Endothelial cell of hepatic sinusoid (primary cell): ENCODE results near the gene GALNT16.
"Not testable (repeated sequence)": the region's sequence is repeated elsewhere in the genome, so short reads cannot be mapped to it uniquely, and the experiment has no call there.

Experiments used
- in situ Hi-C: cut with HindIII; loops from 2 replicates; pipeline ENCODE4 v1.10.0; 2017; ENCODE audit warnings: low sequenced_read_pairs

The GALNT16 gene

DNA sequence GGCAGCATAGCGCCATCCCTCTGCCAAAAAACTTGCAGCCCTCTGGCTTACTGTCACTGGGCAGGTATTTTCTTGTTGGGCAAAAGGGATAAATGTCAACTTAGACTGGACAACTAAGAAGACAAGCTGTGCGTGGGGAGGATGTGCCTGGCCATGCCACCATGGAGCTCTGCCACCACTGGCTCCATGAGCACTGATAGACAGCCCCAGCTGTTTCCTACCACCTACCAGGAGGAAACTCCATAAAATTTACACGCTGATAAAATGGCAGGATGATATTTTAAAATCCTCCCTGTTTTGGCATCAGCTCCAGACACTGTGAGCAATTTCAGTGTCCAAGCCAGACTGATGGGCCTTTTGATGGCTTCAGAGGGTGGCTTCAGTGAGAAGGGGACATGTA is 7.1 kb upstream of the GALNT16 start:
- in situ Hi-C loops: no loop called here

DNA sequence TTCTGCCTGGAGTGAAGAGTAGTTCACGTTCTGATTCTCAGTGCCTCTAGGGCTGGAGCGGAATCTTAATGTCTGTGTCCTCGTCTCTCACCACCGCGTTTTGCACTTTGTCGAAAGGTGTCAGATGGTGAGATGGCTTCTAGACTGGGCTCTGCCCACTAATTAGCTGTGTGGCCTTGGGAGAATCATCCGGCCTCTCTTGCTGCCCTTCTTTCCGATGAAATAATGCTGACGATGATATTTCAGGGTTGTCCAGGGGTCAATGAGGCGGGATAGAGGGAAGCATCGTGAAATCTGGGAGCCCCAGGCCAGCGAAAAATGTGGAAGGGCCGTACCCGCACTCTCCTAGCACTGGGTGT is 811 bp upstream of the GALNT16 start:
- in situ Hi-C loops: no loop called here

DNA sequence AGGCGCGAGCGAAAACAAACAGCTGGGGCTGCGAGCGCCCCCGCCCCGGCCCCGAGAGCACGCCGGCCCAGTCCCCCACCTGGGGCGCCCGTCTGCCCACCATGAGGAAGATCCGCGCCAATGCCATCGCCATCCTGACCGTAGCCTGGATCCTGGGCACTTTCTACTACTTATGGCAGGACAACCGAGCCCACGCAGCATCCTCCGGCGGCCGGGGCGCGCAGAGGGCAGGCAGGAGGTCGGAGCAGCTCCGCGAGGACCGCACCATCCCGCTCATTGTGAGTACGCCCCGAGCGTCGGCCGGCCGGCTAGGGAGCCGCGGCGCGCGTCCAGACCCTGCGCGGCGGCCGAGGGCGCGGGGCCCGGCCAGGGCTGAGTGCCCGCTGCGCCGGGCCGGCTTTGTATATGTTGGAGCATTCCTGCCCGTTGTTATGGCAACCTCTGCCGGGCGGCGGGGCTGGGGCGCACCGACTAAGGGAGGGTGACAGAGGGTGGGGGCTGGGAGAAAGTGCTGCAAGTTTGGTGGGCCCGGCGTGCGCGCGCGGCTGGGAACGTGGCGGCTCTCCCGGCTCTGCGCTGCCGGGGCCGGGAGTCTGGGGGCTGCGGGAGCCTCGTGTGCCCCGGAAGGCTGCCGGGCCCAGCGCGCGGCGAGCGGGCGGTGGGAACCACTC is 367 bp downstream of the GALNT16 start:
- in situ Hi-C loops: no loop called here

DNA sequence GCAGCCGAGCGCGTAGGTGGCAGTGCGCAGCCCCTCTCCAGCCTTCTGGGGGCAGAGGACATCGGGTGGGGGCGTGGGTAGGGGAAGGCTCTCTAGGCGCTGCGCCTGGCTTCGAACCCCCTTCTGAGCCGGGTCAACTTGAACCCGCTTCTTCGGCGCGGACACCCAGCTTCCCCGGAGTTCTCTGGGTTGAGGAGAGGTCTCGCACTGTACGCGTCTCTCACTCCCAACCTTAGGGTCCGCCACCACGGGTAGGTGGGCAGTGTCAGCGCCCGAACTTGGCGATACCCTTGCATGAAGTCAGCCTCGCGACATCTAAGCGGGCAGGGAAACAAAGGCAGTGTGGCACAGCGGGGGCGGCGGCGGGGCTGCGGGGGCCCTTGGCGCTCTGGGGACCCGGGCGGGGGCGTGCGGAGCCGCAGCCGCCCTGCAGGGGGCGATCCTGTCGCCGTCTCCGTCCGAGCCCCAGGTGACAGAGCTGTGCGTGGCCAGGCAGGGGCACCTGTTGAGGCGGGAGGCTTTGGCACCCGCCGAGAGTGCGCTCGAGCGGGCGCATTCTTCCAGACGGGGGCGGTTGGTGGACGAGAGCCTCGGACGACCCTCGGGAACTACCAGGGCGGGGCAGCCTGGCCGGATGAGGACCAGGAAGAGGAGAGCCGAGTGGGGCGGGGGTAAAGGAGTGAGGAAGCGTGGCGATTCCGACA is 1.1 kb downstream of the GALNT16 start:
- in situ Hi-C loops: no loop called here

DNA sequence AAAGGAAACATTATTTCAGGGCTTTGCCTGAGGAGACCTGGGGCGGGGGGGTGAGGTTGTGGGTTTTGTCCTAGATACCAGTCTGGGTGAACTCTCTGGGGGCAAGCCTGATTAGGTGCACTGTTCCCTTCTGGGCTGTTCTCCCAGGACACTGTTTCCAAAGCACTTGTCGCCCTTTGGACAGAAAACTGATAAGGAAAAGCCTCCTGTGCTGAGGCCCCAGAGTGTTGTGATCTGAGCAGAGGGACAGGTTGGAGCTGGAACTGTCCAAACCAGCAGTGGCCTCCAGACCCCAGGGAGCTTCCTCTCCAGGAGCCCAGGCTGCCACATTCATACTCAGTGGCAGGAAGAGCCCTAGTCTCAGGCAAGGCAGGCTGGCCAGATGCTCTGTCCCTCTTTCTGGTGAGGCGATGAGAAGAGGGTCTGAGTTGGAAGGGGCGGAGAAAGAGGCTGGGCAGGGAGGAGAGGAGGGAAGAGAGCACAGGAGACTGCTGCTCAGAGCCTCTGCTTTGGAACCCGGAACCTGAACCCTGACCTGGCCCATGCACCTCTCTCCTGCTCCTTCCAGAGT is 1.9 kb downstream of the GALNT16 start:
- in situ Hi-C loops: no loop called here

DNA sequence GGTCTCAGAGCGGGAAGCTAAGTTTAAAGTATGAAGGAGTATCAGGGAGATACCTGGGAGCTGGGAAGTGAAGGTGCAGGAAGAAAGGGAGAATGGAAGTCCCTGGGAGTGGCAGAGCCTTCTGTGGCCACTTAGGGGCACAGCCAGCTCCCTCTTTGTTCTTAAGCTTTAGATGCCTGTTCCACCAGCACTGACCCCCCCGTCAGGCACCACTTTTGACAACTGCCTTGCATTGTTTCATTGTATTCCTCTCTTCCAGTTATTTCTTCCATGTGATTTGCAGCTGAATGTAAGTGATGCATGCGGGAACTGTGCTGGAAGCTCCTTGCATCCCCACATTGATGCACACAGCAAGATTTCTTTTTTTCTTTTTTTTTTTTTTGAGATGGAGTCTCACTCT is 2.6 kb downstream of the GALNT16 start:
- in situ Hi-C loops: no loop called here

DNA sequence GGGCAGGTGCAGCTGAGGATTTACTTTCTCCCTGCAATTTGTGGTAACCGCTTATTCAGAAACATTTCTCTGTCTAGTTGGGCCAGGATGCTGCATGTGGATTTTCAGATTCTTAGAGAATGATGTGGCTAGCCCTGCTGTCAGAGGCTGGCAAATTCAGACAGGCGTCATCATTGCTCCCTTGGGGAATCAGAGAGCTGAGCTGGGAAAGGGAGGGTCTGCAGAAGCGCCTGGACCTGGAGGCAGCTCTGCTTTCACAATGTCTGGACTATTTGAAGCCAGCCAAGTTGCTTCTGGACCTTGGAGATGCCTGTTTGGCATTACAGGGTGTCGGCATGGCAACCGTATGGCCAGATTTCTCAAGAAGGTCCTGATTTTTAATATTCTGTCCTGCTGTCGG is 3.4 kb downstream of the GALNT16 start:
- in situ Hi-C loops: no loop called here

DNA sequence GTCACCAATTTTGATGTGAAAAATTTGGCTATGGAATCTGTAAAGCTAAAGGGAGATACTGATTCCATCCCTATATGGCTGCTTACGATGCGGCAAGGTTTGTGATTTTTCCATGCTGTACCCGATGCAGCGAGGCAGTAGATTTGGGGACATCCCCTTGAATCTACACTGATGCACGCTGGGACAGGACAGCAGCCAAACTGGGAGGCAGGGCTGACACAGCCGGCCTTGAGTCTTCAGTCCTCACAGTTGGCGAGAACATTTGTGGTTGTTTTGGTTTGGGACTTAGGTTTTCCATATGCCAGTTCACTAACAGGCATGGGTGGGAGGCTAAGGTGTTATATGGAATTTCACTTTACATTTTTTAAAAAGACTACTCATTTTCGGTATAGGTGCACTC is 3.8 kb downstream of the GALNT16 start:
- in situ Hi-C loops: no loop called here

DNA sequence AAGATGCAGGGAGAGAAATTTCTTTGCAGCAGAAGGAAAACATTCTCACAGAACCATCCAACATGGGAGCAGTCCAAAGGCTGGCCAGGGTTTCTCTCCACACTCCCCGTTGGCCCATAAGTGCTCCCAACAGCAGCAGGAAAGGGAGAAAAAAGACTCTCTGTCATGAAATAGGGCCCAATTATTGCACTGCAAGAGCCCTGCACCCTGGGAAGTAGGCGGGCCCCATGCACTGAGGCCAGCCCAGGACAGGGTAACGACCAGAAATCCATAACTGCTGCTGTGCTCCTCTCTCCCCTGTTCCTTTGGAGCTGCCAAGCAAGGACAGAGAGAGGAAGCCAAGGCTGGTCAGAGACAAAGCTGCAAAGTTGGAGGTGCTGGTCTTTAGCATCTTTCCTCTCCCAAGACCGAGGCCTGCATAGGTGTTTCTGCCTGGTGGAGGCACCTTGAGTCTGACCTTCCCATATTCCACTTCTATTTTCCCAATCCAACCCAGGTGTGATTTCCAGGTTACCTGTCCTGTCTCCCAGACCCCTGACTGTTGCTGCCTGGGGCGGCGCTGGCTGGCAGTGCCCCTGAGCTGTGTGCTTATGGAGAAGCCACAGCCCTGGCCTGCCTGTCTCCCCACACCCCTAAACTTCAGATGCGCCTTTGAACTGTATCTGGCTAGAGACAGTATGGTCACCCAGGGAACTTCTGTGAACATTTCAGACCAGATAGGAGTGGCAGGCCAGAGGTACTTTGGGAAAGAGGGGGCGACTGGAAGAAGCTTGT is 6.8 kb downstream of the GALNT16 start:
- in situ Hi-C loops: loop anchor here (5.0 kb wide), 1 partner anchor 86 kb away; no protein-coding TSS in a partner anchor

DNA sequence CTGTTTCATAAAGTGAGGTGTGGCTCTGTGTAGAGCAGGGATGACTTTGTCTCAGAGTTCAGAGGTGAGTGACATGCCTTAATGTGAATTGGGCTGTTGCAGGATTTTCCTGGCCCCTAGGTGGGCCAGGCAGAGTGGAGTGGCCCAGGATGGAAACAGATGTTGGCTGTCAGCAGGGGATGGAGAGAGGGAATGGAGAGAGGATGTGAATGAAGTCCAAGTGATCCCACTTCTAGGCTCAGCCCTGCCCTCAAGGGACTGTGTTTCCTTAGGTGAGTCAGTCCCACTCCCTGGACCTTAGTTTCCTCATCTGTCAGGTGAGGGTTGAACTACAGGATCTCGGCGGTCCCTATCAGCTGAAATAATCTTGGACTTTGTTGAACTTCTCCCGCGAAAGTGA is 7.5 kb downstream of the GALNT16 start:
- in situ Hi-C loops: loop anchor here (5.0 kb wide), 1 partner anchor 85 kb away; no protein-coding TSS in a partner anchor

DNA sequence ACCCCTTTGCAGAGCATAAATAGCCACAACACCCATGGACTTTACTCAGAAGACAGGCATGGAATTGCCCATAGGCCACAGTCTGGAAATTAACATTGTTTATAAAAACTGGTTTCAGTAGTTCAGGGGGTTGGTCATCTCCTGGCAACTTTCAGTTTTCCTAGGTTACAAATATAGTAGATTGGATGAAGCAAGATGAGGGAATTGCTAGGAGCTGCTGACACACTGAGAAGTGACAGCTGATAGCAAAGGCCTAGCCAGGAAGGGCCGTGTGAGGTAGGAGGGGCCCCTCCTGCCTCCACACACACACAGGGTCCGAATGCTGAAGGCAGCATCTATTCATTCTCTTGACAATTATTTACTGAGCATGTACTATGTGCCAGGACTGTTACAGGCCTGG is 8.3 kb downstream of the GALNT16 start:
- in situ Hi-C loops: loop anchor here (5.0 kb wide), 1 partner anchor 84 kb away; no protein-coding TSS in a partner anchor

DNA sequence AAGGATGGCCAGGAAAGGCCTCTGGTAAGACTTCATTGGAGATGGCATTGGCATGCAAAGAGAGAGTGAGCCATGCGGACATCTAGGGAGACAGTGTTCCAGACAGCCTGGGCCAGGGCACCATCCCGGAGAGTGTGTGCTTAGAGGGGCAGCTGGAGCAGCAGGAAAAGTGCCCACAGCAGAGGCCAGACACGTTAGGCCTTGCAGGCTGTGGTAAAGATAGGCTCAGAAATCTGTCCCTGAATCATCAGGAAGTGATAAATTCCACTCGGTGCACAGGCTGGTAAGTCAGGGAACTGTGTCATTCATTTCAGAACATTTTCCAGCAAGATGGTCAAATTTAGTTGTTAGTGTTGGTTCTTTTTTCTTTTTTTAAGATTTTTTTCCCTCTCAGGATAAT is 8.8 kb downstream of the GALNT16 start:
- in situ Hi-C loops: loop anchor here (5.0 kb wide), 1 partner anchor 84 kb away; no protein-coding TSS in a partner anchor

DNA sequence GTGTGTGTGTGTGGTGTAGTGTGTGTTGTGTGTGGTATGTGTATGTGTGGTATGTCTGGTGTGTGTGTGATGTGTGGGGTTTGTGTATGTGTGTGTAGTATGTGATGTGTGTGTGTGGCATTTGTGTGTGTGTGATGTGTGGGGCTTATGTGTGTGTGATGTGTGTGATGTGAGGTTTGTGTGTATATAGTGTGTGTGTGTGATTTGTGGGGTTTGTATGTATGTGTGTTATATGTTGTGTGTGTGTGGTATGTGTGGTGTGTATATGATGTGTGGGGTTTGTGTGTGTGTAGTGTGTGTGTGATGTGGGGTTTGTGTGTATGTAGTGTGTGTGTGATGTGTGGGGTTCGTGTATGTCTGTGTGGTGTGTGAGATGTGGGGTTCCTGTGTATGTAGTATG is 9.4 kb downstream of the GALNT16 start:
- in situ Hi-C loops: loop anchor here (5.0 kb wide), 1 partner anchor 83 kb away; no protein-coding TSS in a partner anchor

DNA sequence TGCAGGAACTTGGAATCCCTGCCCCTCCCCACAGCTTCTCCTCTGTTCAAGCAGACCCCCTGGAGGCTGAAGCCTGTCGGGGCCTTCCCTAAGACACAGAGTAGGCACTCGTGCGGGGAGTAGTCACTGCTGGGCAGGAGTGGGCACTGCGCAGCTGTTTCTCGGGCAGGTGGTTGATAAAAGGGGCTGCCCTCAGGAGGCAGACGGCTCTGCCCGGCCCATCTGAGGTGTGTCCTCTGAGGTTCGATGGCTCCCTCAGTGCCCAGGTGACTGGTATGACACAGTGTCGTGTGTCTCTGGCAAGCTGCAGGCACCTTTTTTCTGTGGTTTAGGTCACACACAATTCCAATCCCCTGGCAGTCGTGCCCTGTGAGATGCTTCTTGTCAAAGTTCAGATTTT is 10.1 kb downstream of the GALNT16 start:
- in situ Hi-C loops: no loop called here

DNA sequence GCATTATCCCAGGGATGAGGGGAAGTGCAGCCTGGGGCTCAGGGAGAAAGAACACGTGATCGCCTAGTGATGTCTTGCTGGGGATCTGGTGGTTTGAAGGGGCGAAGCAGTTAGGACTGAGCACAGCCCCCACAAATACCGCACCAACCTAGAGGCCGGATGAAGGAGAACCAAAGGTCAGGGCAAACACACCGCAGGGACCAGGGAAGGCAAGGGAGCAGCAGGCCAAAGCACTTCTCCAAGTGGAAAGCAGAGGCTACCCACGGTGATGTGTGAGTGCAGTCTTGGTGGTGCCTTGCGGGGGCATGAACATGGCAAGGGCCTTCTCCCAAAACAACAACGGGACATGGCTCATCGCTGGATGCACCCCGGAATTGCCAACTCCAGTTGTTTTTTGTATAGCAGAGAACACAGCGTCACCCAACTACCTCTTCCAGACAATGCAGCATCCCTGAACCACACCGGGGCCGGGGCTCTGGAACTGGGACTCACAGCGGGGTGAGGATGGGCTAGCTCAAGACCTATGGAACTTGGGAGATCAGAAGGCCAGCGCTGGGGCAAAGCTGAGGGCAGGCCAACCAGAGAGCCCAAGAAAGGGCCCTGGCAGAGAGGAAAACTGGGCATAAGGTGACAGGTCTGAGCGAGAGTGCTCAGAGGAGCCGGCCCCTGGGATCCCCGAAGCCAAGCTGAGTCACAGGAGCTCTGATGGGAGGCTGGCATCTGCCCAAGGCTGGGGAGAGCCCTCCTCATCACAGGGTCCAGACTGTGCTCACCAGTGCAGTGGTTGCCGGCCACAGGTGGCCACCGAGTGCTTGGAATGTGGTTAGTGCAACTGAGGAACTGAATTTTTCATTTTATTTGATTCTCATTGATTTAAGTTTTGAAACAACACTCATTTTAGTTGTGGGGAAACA is 11.1 kb downstream of the GALNT16 start:
- in situ Hi-C loops: no loop called here

DNA sequence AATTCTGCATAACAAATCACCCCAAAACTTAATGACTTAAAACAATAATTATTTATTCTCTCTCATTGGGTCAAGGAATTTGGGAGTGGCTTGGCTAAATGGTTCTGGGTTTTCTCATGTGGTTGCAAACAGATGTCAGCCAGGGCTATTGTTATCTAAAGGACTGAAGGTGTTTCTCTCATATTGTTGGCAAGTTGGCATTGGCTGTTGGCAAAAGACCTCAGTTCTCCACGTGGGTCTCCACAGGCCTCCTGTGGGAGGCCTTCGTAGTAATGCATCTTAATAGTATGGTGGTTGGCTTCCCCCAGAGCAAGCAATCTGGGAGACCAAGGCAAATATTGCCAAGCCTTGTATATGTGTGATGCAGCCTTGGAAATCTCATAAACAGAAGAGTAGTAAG is 14.4 kb downstream of the GALNT16 start:
- in situ Hi-C loops: no loop called here

DNA sequence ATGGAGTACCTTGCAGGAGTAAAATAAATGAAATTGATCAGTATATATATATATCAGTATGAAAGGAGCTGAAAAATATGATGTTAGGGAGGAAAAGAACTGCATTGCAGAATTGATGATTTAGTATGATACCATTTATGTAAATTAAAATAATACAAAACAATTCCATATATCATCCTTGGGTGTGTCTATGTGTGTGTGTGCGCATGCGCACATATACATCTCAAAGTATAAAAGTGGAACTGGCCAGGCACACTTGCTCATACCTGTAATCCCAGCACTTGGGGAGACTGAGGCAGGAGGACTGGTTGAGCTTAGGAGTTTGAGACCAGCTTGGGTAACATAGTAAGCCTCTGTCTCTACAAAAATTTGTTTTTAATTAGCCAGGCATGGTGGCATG is 15.4 kb downstream of the GALNT16 start:
- in situ Hi-C loops: no loop called here

DNA sequence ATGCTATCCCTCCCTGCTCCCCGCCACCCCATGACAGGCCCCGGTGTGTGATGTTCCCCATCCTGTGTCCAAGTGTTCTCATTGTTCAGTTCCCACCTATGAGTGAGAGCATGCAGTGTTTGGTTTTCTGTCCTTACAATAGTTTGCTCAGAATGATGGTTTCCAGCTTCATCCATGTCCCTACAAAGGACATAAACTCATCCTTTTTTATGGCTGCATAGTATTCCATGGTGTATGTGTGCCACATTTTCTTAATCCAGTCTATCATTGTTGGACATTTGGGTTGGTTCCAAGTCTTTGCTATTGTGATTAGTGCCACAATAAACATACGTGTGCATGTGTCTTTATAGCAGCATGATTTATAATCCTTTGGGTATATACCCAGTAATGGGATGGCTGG is 17.4 kb downstream of the GALNT16 start:
- in situ Hi-C loops: not testable (repeated sequence)

DNA sequence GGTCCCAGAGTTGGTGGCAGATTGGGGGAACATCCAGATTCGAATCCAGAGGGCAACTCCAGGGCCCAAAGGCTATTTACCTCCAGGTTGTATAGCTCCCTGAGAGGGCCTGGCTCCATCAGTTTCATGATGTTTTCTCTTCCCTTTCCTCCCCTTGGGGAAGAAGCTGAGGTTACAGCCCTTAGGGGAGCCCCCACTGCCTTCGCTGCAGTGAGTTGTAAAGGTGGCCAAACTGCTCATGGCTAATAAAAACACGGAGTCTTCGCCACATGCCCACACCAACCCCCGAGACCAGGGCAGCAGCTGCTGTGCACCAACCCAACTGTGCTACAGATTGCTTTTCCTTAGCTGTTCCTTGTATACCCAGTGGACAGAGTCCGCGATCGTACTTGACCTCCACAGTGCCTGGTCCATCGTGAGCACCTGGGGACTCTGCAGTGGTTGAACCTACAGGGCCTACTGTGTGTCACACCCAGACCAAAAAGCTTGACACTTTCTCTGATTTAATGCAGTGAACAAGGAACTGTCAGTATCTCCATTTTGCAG is 20.9 kb downstream of the GALNT16 start:
- in situ Hi-C loops: no loop called here
